ENCODE data around the gene GBGT1. TPM values are rescaled to one million over a fixed set of nuclear protein-coding genes. Genes with fewer than 3 reads are reported as not detected.

Gene GBGT1
- polyA plus RNA-seq, 1 of the 3 experiments (the other 2 are of a cell fraction): 0.51 TPM

GRCh38 chr9:133204993-133205336, 41.3 kb upstream of the GBGT1 start:
- no peak overlapping the region for H2AFZ ChIP-seq (ENCODE audit: low read depth)
- H3K4me3 ChIP-seq (ENCODE audit: low read depth in 2 of 2, low read length in 1 of 2): no peak overlapping the region
- no peak overlapping the region for H3K4me2 ChIP-seq
- H3F3A ChIP-seq (replicated peaks; ENCODE audit: insufficient read depth): no peaks in the 10 kb centered on the region
- no peaks in the 10 kb centered on the region for H3K9me3 ChIP-seq
- peaks cover 45% of the 10 kb centered on the region for H3K27me3 ChIP-seq (ENCODE audit: insufficient read depth)
- H3K9me2 ChIP-seq: no peaks in the 10 kb centered on the region
- no peak for DNase-seq
- no peaks in the 10 kb centered on the region for H3K36me3 ChIP-seq (replicated peaks in 1 of 2; ENCODE audit: control insufficient read depth in 1 of 2, insufficient read depth in 2 of 2, low read length in 1 of 2)
- CTCF ChIA-PET: interaction anchor here (1.0 to 1.3 kb wide), 2 partner anchors 17 to 61 kb away, joined by 3 to 4 read pairs; no protein-coding TSS in a partner anchor
- H3K9ac ChIP-seq: no peak overlapping the region
- no peak for TF ChIP-seq TEAD4 (IDR thresholded peaks at IDR 0.05; ENCODE audit: borderline replicate concordance, insufficient read depth)
- no peak for TF ChIP-seq RCOR1 (IDR thresholded peaks at IDR 0.05; ENCODE audit: low read length)
- TF ChIP-seq, protein P1, sequence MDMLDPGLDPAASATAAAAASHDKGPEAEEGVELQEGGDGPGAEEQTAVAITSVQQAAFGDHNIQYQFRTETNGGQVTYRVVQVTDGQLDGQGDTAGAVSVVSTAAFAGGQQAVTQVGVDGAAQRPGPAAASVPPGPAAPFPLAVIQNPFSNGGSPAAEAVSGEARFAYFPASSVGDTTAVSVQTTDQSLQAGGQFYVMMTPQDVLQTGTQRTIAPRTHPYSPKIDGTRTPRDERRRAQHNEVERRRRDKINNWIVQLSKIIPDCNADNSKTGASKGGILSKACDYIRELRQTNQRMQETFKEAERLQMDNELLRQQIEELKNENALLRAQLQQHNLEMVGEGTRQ (IDR thresholded peaks at IDR 0.05; ENCODE audit: borderline replicate concordance, low read depth, low read length): no peak
- TF ChIP-seq POLR2AphosphoS5 (IDR thresholded peaks at IDR 0.05; ENCODE audit: low read depth, low read length): no peak
- TF ChIP-seq NFIC (IDR thresholded peaks at IDR 0.05; ENCODE audit: borderline replicate concordance): no peak
- TF ChIP-seq REST (IDR thresholded peaks at IDR 0.05; ENCODE audit: low read depth, low read length): no peak
- TF ChIP-seq FOXM1 (IDR thresholded peaks at IDR 0.05; ENCODE audit: low read depth): no peak
- TF ChIP-seq NRF1 (IDR thresholded peaks at IDR 0.05; ENCODE audit: low read depth, low read length): no peak
- no peak for TF ChIP-seq FOXJ3 (CRISPR knock-in tag; IDR thresholded peaks at IDR 0.05)
- no peak for TF ChIP-seq PBX3 (IDR thresholded peaks at IDR 0.05)
- TF ChIP-seq, protein P2, sequence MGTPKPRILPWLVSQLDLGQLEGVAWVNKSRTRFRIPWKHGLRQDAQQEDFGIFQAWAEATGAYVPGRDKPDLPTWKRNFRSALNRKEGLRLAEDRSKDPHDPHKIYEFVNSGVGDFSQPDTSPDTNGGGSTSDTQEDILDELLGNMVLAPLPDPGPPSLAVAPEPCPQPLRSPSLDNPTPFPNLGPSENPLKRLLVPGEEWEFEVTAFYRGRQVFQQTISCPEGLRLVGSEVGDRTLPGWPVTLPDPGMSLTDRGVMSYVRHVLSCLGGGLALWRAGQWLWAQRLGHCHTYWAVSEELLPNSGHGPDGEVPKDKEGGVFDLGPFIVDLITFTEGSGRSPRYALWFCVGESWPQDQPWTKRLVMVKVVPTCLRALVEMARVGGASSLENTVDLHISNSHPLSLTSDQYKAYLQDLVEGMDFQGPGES (IDR thresholded peaks at IDR 0.05; ENCODE audit: low read depth, low read length): no peak
- no peak for TF ChIP-seq GABPA (IDR thresholded peaks at IDR 0.05; ENCODE audit: low read depth)
- H3K4me1 ChIP-seq (ENCODE audit: control insufficient read depth in 1 of 2, insufficient read depth in 2 of 2, low read depth in 1 of 2, low read length in 1 of 2): no peaks in the 10 kb centered on the region; a peak in 1 of 4 replicates
- no CpG with 5 or more reads among the region's 8 CpGs for WGBS (ENCODE audit: low lambda C conversion rate)
- H3K27ac ChIP-seq (ENCODE audit: low read depth in 2 of 2, low read length in 1 of 2): no peak overlapping the region
- no peaks in the 10 kb centered on the region for H3K79me2 ChIP-seq (ENCODE audit: insufficient read depth)
- no peaks in the 10 kb centered on the region for H4K20me1 ChIP-seq (ENCODE audit: insufficient read depth)
- POLR2A ChIA-PET: no interaction called here
